HUES6 (cell line): ENCODE data around the gene EML4.

Source experiments
- H3K27ac ChIP-seq: 2 replicates; pipeline ENCODE4 v1.7.0; 2013; ENCODE audit warnings: low read depth, mild to moderate bottlenecking, low read length, inconsistent platforms
- H3K27me3 ChIP-seq: 2 replicates; pipeline ENCODE4 v1.6.1; 2013; ENCODE audit warnings: low read length; ENCODE audit not compliant: control insufficient read depth, insufficient read depth
- H3K36me3 ChIP-seq: 2 replicates; pipeline ENCODE4 v1.6.1; 2013; ENCODE audit warnings: low read length; ENCODE audit not compliant: control insufficient read depth, insufficient read depth
- H3K4me1 ChIP-seq: 2 replicates; pipeline ENCODE4 v1.6.1; 2013; ENCODE audit warnings: low read length; ENCODE audit not compliant: control insufficient read depth, insufficient read depth
- H3K4me3 ChIP-seq: 2 replicates; pipeline ENCODE4 v1.5.1; 2013; ENCODE audit warnings: low read depth, low read length
- H3K9ac ChIP-seq: one replicate; pipeline ENCODE4 v1.6.1; 2013; ENCODE audit warnings: mild to moderate bottlenecking, low read length
- H3K9me3 ChIP-seq: 2 replicates; pipeline ENCODE4 v1.6.1; 2013; ENCODE audit warnings: low read depth, low read length; ENCODE audit not compliant: control insufficient read depth, insufficient read depth

The EML4 gene

GRCh38 chr2:42241517-42241916 lies 72.4 kb downstream of the EML4 start:
- H3K27ac ChIP-seq = no peak overlapping the region
- no peak overlapping the region for H3K4me3 ChIP-seq
- no peaks in the 10 kb centered on the region for H3K27me3 ChIP-seq
- no peaks in the 10 kb centered on the region for H3K9me3 ChIP-seq
- H3K36me3 ChIP-seq = peaks cover 6% of the 10 kb centered on the region
- H3K4me1 ChIP-seq = no peaks in the 10 kb centered on the region
- H3K9ac ChIP-seq = no peak overlapping the region

GRCh38 chr2:42243297-42243696 lies 74.1 kb downstream of the EML4 start:
- H3K36me3 ChIP-seq = peaks cover 9% of the 10 kb centered on the region
- no peaks in the 10 kb centered on the region for H3K9me3 ChIP-seq
- no peak overlapping the region for H3K4me3 ChIP-seq
- no peak overlapping the region for H3K27ac ChIP-seq
- no peak overlapping the region for H3K9ac ChIP-seq
- H3K27me3 ChIP-seq = no peaks in the 10 kb centered on the region
- peaks cover 2% of the 10 kb centered on the region; the same call in 1 of the 2 replicates for H3K4me1 ChIP-seq

GRCh38 chr2:42244520-42244919 lies 75.4 kb downstream of the EML4 start:
- Histone ChIP-seq H3K27me3 (no peaks in the 10 kb centered on the region), H3K9ac (no peak overlapping the region)

GRCh38 chr2:42245396-42245795 lies 76.2 kb downstream of the EML4 start:
- Histone ChIP-seq H3K4me1 (peaks cover 2% of the 10 kb centered on the region; the same call in 1 of the 2 replicates), H3K4me3 (no peak overlapping the region), H3K9ac (no peak overlapping the region), H3K36me3 (peaks cover 11% of the 10 kb centered on the region), H3K27ac (no peak overlapping the region), H3K9me3 (no peaks in the 10 kb centered on the region), H3K27me3 (no peaks in the 10 kb centered on the region)

More at GRCh38 chr2:42244520-42244919, 75.4 kb downstream of the EML4 start:
- H3K27ac ChIP-seq = no peak overlapping the region
- H3K4me3 ChIP-seq = no peak overlapping the region
- no peaks in the 10 kb centered on the region for H3K9me3 ChIP-seq
- H3K36me3 ChIP-seq = peaks cover 9% of the 10 kb centered on the region
- H3K4me1 ChIP-seq = peaks cover 2% of the 10 kb centered on the region; the same call in 1 of the 2 replicates

GRCh38 chr2:42246562-42246961 lies 77.4 kb downstream of the EML4 start:
- H3K4me1 ChIP-seq = peaks cover 2% of the 10 kb centered on the region; the same call in 1 of the 2 replicates

GRCh38 chr2:42248846-42249245 lies 79.7 kb downstream of the EML4 start:
- Histone ChIP-seq H3K36me3 (peaks cover 12% of the 10 kb centered on the region), H3K9me3 (no peaks in the 10 kb centered on the region), H3K27me3 (no peaks in the 10 kb centered on the region), H3K4me1 (peaks cover 2% of the 10 kb centered on the region), H3K27ac (no peak overlapping the region), H3K4me3 (no peak overlapping the region), H3K9ac (no peak overlapping the region)

More at GRCh38 chr2:42246562-42246961, 77.4 kb downstream of the EML4 start:
- Histone ChIP-seq H3K9ac (no peak overlapping the region), H3K27me3 (no peaks in the 10 kb centered on the region), H3K36me3 (peaks cover 12% of the 10 kb centered on the region), H3K4me3 (no peak overlapping the region), H3K27ac (no peak overlapping the region), H3K9me3 (no peaks in the 10 kb centered on the region)

GRCh38 chr2:42249284-42249683 lies 80.1 kb downstream of the EML4 start:
- Histone ChIP-seq H3K27ac (no peak overlapping the region), H3K4me1 (peaks cover 2% of the 10 kb centered on the region), H3K9me3 (no peaks in the 10 kb centered on the region), H3K27me3 (no peaks in the 10 kb centered on the region), H3K9ac (no peak overlapping the region), H3K36me3 (peaks cover 12% of the 10 kb centered on the region), H3K4me3 (no peak overlapping the region)

GRCh38 chr2:42249887-42250286 lies 80.7 kb downstream of the EML4 start:
- Histone ChIP-seq H3K9me3 (no peaks in the 10 kb centered on the region), H3K9ac (no peak overlapping the region), H3K4me3 (no peak overlapping the region), H3K36me3 (peaks cover 12% of the 10 kb centered on the region), H3K4me1 (peaks cover 2% of the 10 kb centered on the region), H3K27me3 (no peaks in the 10 kb centered on the region), H3K27ac (no peak overlapping the region)

- Histone ChIP-seq H3K27ac (no peak overlapping the region), H3K9me3 (no peaks in the 10 kb centered on the region), H3K36me3 (peaks cover 12% of the 10 kb centered on the region)
These were observed 81.8 kb downstream of the EML4 start for GRCh38 chr2:42250925-42251324.

GRCh38 chr2:42252464-42252863 lies 83.3 kb downstream of the EML4 start:
- H3K9me3 ChIP-seq = no peaks in the 10 kb centered on the region
- H3K36me3 ChIP-seq = peaks cover 4% of the 10 kb centered on the region; the same call in 1 of the 2 replicates

More at GRCh38 chr2:42250925-42251324, 81.8 kb downstream of the EML4 start:
- Histone ChIP-seq H3K4me1 (peaks cover 2% of the 10 kb centered on the region), H3K4me3 (no peak overlapping the region), H3K9ac (no peak overlapping the region), H3K27me3 (no peaks in the 10 kb centered on the region)

GRCh38 chr2:42254186-42254895 lies 85.2 kb downstream of the EML4 start:
- Histone ChIP-seq H3K27me3 (no peaks in the 10 kb centered on the region), H3K36me3 (peaks cover 7% of the 10 kb centered on the region), H3K9me3 (no peaks in the 10 kb centered on the region), H3K4me3 (no peak overlapping the region), H3K27ac (no peak overlapping the region), H3K9ac (no peak overlapping the region), H3K4me1 (no peaks in the 10 kb centered on the region; the same call in 1 of the 2 replicates)

More at GRCh38 chr2:42252464-42252863, 83.3 kb downstream of the EML4 start:
- no peaks in the 10 kb centered on the region; the same call in 1 of the 2 replicates for H3K4me1 ChIP-seq
- H3K9ac ChIP-seq = no peak overlapping the region
- H3K4me3 ChIP-seq = no peak overlapping the region
- no peak overlapping the region for H3K27ac ChIP-seq
- no peaks in the 10 kb centered on the region for H3K27me3 ChIP-seq
